ENCODE results near the gene MPPED2.

GRCh38 chr11:30387891-30388861 lies 198.0 kb downstream of the MPPED2 start:
- TF ChIP-seq POLR2AphosphoS5 (IDR thresholded peaks at IDR 0.05; ENCODE audit: low read depth, low read length): no peak
- TF ChIP-seq TAF1 (IDR thresholded peaks at IDR 0.05; ENCODE audit: borderline replicate concordance, insufficient read depth, low read length): no peak

Data from PFSK-1 (cell line).